IMR-90 (cell line): ENCODE measurements around the gene AP3S1. TPM values are rescaled to one million over a fixed set of nuclear protein-coding genes. Genes with fewer than 3 reads are reported as not detected.

Source experiments
- ATAC-seq: fragments of 200-7000 bp; cut with Tn5 transposase; 2 replicates; pipeline ENCODE4 v1.9.1; 2020; ENCODE audit warnings: low read depth, mild to moderate bottlenecking, moderate library complexity
- BruUV-seq: library from RNA; stranded (reverse); fragments of 400-500 nt; replicated peaks from 2 replicates; lab custom pipeline; 2021; lab: Mats Ljungman, UMichigan
- CTCF ChIA-PET: fragments of 300-600 bp; formaldehyde crosslinking; extraction: SDS; loops from one replicate; lab custom pipeline; 2021; ENCODE audit warnings: antibody characterized with exemption; lab: Yijun Ruan, JAX
- POLR2A ChIA-PET: fragments of 300-600 bp; sonication (Branson Sonifier 250); formaldehyde crosslinking; loops from one replicate; lab custom pipeline; 2022; ENCODE audit warnings: antibody characterized with exemption; ENCODE audit not compliant: unreplicated experiment; lab: Charles Lee
- DNase-seq: peaks from one replicate; pipeline ENCODE4 v3.0.0; 2013
- H2AFZ ChIP-seq: replicated peaks from 2 replicates; pipeline ENCODE3; 2013; ENCODE audit warnings: low read length, mild to moderate bottlenecking; ENCODE audit not compliant: poor library complexity
- H2AK5ac ChIP-seq: 2 replicates; pipeline ENCODE4 v1.6.1; 2013; ENCODE audit warnings: low read depth, low read length, inconsistent platforms
- H2AK9ac ChIP-seq: replicated peaks from 2 replicates; pipeline ENCODE3; 2013; ENCODE audit warnings: mild to moderate bottlenecking, low read depth, low read length, moderate library complexity; ENCODE audit not compliant: poor library complexity
- H2BK120ac ChIP-seq: 2 replicates; pipeline ENCODE4 v1.6.1; 2013; ENCODE audit warnings: low read depth, low read length, inconsistent platforms
- H2BK15ac ChIP-seq: 3 replicates; pipeline ENCODE4 v1.6.1; 2013; ENCODE audit warnings: low read depth, low read length, inconsistent platforms
- H2BK20ac ChIP-seq: 2 replicates; pipeline ENCODE4 v1.6.1; 2013; ENCODE audit warnings: low read depth, mild to moderate bottlenecking, inconsistent platforms, low read length, moderate library complexity
- H2BK5ac ChIP-seq: 2 replicates; pipeline ENCODE4 v1.6.1; 2013; ENCODE audit warnings: mild to moderate bottlenecking, low read depth, low read length, inconsistent platforms; ENCODE audit not compliant: poor library complexity, severe bottlenecking
- H3K14ac ChIP-seq: replicated peaks from 2 replicates; pipeline ENCODE4 v1.6.1; 2013; ENCODE audit warnings: low read depth, low read length, inconsistent platforms
- H3K18ac ChIP-seq: 2 replicates; pipeline ENCODE4 v1.6.1; 2013; ENCODE audit warnings: low read depth, low read length, control low read depth
- H3K23ac ChIP-seq: 2 replicates; pipeline ENCODE4 v1.6.1; 2013; ENCODE audit warnings: low read depth, low read length, inconsistent platforms
- H3K27ac ChIP-seq: 2 replicates; pipeline ENCODE4 v1.5.1; 2013; ENCODE audit warnings: mild to moderate bottlenecking, control low read depth, low read length; ENCODE audit not compliant: insufficient read depth
- H3K27me3 ChIP-seq: 2 replicates; pipeline ENCODE4 v1.6.1; 2013; ENCODE audit warnings: low read length; ENCODE audit not compliant: control insufficient read depth, insufficient read depth
- H3K36me3 ChIP-seq: 2 replicates; pipeline ENCODE4 v1.6.1; 2013; ENCODE audit warnings: low read length, mixed read lengths; ENCODE audit not compliant: control insufficient read depth, insufficient read depth
- H3K4ac ChIP-seq: 2 replicates; pipeline ENCODE4 v1.6.1; 2013; ENCODE audit warnings: low read depth, low read length, inconsistent platforms
- H3K4me1 ChIP-seq: 2 replicates; pipeline ENCODE4 v1.6.1; 2013; ENCODE audit warnings: low read length, mixed read lengths; ENCODE audit not compliant: control insufficient read depth, insufficient read depth
- H3K4me2 ChIP-seq: 2 replicates; pipeline ENCODE4 v1.6.1; 2013; ENCODE audit warnings: low read depth, mild to moderate bottlenecking, control low read depth, low read length, moderate library complexity
- H3K4me3 ChIP-seq: 2 replicates; pipeline ENCODE4 v1.5.1; 2013; ENCODE audit warnings: low read depth, mild to moderate bottlenecking, control low read depth, low read length, moderate library complexity; ENCODE audit not compliant: insufficient read depth
- H3K56ac ChIP-seq: 2 replicates; pipeline ENCODE4 v1.6.1; 2013; ENCODE audit warnings: low read length, inconsistent platforms; ENCODE audit not compliant: insufficient read depth; ENCODE audit errors: extremely low read depth
- H3K79me1 ChIP-seq, 2 experiments: 2 replicates each; pipeline ENCODE4 v1.6.1; 2013; ENCODE audit warnings: low read length in 2 of 2, inconsistent platforms in 1 of 2, low read depth in 1 of 2
- H3K9ac ChIP-seq: 2 replicates; pipeline ENCODE4 v1.6.1; 2013; ENCODE audit warnings: low read depth, low read length, control low read depth
- H3K9me1 ChIP-seq: 2 replicates; pipeline ENCODE4 v1.6.1; 2013; ENCODE audit warnings: low read length, inconsistent platforms; ENCODE audit not compliant: insufficient read depth
- H3K9me3 ChIP-seq: 2 replicates; pipeline ENCODE4 v1.6.1; 2013; ENCODE audit warnings: low read length; ENCODE audit not compliant: control insufficient read depth, insufficient read depth
- H4K20me1 ChIP-seq: 2 replicates; pipeline ENCODE4 v1.6.1; 2013; ENCODE audit warnings: low read length, inconsistent platforms; ENCODE audit not compliant: insufficient read depth
- H4K5ac ChIP-seq: 2 replicates; pipeline ENCODE4 v1.6.1; 2013; ENCODE audit warnings: mild to moderate bottlenecking, low read depth, low read length, control low read depth
- H4K8ac ChIP-seq, 2 experiments: 2 replicates each; pipeline ENCODE4 v1.6.1; 2013; ENCODE audit warnings: low read depth in 2 of 2, low read length in 2 of 2, control low read depth in 1 of 2, inconsistent platforms in 1 of 2
- H4K91ac ChIP-seq: 2 replicates; pipeline ENCODE4 v1.6.1; 2013; ENCODE audit warnings: low read depth, low read length, inconsistent platforms; ENCODE audit not compliant: insufficient read depth
- BHLHE40 ChIP-seq: fragments of 150-350 bp; IDR thresholded peaks from 2 replicates; pipeline ENCODE4 v1.6.1; 2016; ENCODE audit warnings: mild to moderate bottlenecking, low read depth, low read length
- CEBPB ChIP-seq: IDR thresholded peaks from 2 replicates; pipeline ENCODE4 v1.6.1; 2012; ENCODE audit warnings: low read depth, low read length, improper control_type of control experiment
- CHD1 ChIP-seq: IDR thresholded peaks from 2 replicates; pipeline ENCODE4 v1.6.1; 2012; ENCODE audit warnings: low read depth, low read length, improper control_type of control experiment
- MAFK ChIP-seq: IDR thresholded peaks from 2 replicates; pipeline ENCODE4 v1.6.1; 2012; ENCODE audit warnings: low read depth, low read length, improper control_type of control experiment
- MXI1 ChIP-seq: IDR thresholded peaks from 2 replicates; pipeline ENCODE4 v1.6.1; 2012; ENCODE audit warnings: low read depth, mild to moderate bottlenecking, low read length, moderate library complexity, borderline replicate concordance
- WGBS, 2 experiments: methylation state at CpG; one replicate each; pipeline versions ENCODE4 v1.1.5 to v1.1.7; 2013; ENCODE audit warnings: missing lambda C conversion rate in 2 of 2; ENCODE audit not compliant: insufficient read length in 1 of 2; ENCODE audit errors: extremely low coverage in 2 of 2; 5-methylcytosine and 5-hydroxymethylcytosine counted together
- dilution Hi-C: fragments of 300-500 bp; cut with HindIII; formaldehyde crosslinking; loops from one replicate; pipeline ENCODE4 v1.14.3; 2018; ENCODE audit warnings: low sequenced_read_pairs; ENCODE audit not compliant: unreplicated experiment
- in situ Hi-C: fragments of 300-500 bp; cut with MboI; formaldehyde crosslinking; loops from 3 replicates; pipeline ENCODE4 v1.14.3; 2019; ENCODE audit warnings: low sequenced_read_pairs, inconsistent platforms, mixed read lengths
- intact Hi-C: fragments of 100-400 bp; cut with micrococcal nuclease; formaldehyde crosslinking; loops from 2 replicates; pipeline ENCODE4 v1.10.0; 2022
- polyA plus RNA-seq, 3 experiments: library from polyadenylated mRNA; depleted of rRNA; stranded (reverse); fragments of >200 nt; gene quantifications; 2 replicates each; pipeline ENCODE4 v1.2.3, GENCODE V29; 2012; ENCODE audit warnings: low replicate concordance in 1 of 3
- total RNA-seq: library from RNA; depleted of rRNA; stranded (reverse); fragments of >200 nt; gene quantifications from 2 replicates; pipeline ENCODE4 v1.2.3, GENCODE V29; 2012

The AP3S1 gene
- total and polyA plus RNA-seq, 2 of the 4 experiments (the other 2 are of a cell fraction), result 21.9 to 73.1 TPM

DNA sequence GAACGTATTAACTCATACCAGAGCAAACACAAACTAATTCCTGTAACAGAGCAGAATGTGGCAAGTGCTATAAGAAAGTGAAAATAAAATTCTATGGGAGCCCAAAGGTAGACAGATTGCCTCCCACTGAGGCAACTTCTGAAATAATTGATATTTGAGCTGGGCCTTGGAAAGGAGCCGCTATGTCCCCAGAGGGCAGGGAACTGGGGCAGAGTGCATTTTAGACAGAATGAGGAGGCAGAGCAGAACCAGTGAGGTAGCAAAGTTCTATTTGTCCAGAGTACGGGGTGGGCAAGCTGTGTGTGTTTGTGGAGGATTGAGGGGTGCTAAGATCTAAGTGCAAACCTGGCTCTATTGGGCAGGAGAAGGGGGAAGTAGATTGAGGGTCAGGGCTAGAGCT lies 45.1 kb upstream of the AP3S1 start (continued):
- TF ChIP-seq BHLHE40 (no peak), MXI1 (no peak), MAFK (no peak)

DNA sequence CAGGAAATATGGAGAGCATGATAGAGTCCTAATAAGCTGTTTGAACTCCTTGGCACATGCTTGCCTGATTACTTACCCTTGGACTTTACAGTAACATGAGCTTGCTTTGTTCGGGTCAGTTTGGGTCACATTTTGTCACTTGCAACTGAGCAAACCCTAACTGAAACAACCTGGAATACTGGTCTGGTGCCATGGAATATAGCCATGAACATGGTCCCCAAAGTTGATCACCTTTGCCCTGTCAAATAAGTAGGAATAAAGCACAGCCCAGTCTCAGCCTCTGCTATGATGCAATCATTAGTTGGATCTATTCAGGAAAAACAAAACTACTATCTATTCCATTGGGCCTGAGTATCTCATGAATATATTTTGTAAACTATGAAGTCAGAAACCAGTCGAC lies 43.5 kb upstream of the AP3S1 start:
- Histone ChIP-seq H2BK5ac (no peak overlapping the region), H3K4me2 (no peak overlapping the region), H2AK9ac (no peak overlapping the region), H4K5ac (no peak overlapping the region), H2BK120ac (no peak overlapping the region), H2AFZ (no peak overlapping the region), H3K36me3 (no peaks in the 10 kb centered on the region), H3K4me1 (no peaks in the 10 kb centered on the region), H4K8ac (no peak overlapping the region), H3K4me3 (no peak overlapping the region), H2BK15ac (no peak overlapping the region), H4K91ac (no peak overlapping the region), H3K9ac (no peak overlapping the region), H3K56ac (no peak overlapping the region), H3K9me3 (no peaks in the 10 kb centered on the region), H2BK20ac (no peak overlapping the region), H3K23ac (no peak overlapping the region), H2AK5ac (no peak overlapping the region), H4K20me1 (no peaks in the 10 kb centered on the region), H3K18ac (no peak overlapping the region), H3K4ac (no peak overlapping the region), H3K79me1 (no peaks in the 10 kb centered on the region), H3K9me1 (no peaks in the 10 kb centered on the region; the same call in 1 of the 2 replicates), H3K27ac (no peak overlapping the region), H3K27me3 (peaks cover 2% of the 10 kb centered on the region; the same call in 1 of the 2 replicates), H3K14ac (no peak overlapping the region)
- intact Hi-C loops (no loop called here), in situ Hi-C loops (no loop called here), dilution Hi-C loops (no loop called here)
- CTCF ChIA-PET, result no interaction called here
- DNase-seq (no peak), ATAC-seq (no peak)
- no CpG with 5 or more reads among the region's 2 CpGs for WGBS, 2 experiments
- no peak for TF ChIP-seq CHD1
- TF ChIP-seq CEBPB, result peak; percentile 70
- no TSS peak for BruUV-seq
- POLR2A ChIA-PET, result no interaction called here
